Astrocyte (in vitro differentiated cells and primary cell): ENCODE measurements around the gene PACSIN3. TPM values are rescaled to one million over a fixed set of nuclear protein-coding genes. Genes with fewer than 3 reads are reported as not detected.
A peak's percentile ranks its signal among the peaks of the same experiment; 100 is the strongest.

Experiments
- DNase-seq: peaks from one replicate; pipeline ENCODE4 v3.0.0-alpha.2; 2010; ENCODE audit warnings: low read depth
- FAIRE-seq: peaks from 2 replicates; lab custom pipeline; 2011; peaks lifted over from hg19 to GRCh38; lab: Jason Lieb, UNC
- H2AFZ ChIP-seq: 2 replicates; pipeline ENCODE4 v1.6.0; 2012; ENCODE audit warnings: low read depth, low read length, inconsistent platforms
- H3K27ac ChIP-seq: 2 replicates; pipeline ENCODE4 v1.5.1; 2011; ENCODE audit warnings: low read depth, low read length, inconsistent platforms
- H3K27me3 ChIP-seq: 2 replicates; pipeline ENCODE4 v1.6.0; 2011; ENCODE audit warnings: low read length, inconsistent platforms; ENCODE audit not compliant: insufficient read depth
- H3K36me3 ChIP-seq: 2 replicates; pipeline ENCODE4 v1.5.1; 2011; ENCODE audit warnings: low read length, inconsistent platforms; ENCODE audit not compliant: insufficient read depth
- H3K4me1 ChIP-seq: 2 replicates; pipeline ENCODE4 v1.5.1; 2011; ENCODE audit warnings: low read length, inconsistent platforms; ENCODE audit not compliant: insufficient read depth
- H3K4me2 ChIP-seq: 2 replicates; pipeline ENCODE4 v1.6.0; 2012; ENCODE audit warnings: low read length, inconsistent platforms
- H3K4me3 ChIP-seq: 2 replicates; pipeline ENCODE4 v1.5.1; 2011; ENCODE audit warnings: low read depth, mild to moderate bottlenecking, low read length, inconsistent platforms; ENCODE audit not compliant: insufficient read depth
- H3K79me2 ChIP-seq: 2 replicates; pipeline ENCODE4 v1.6.0; 2012; ENCODE audit warnings: mild to moderate bottlenecking, low read length, inconsistent platforms; ENCODE audit not compliant: insufficient read depth
- H3K9ac ChIP-seq: 2 replicates; pipeline ENCODE4 v1.6.0; 2012; ENCODE audit warnings: mild to moderate bottlenecking, low read length, inconsistent platforms
- H3K9me3 ChIP-seq: 2 replicates; pipeline ENCODE4 v1.5.1; 2012; ENCODE audit warnings: low read depth, mild to moderate bottlenecking, low read length, inconsistent platforms; ENCODE audit not compliant: insufficient read depth
- H4K20me1 ChIP-seq: 2 replicates; pipeline ENCODE4 v1.6.0; 2012; ENCODE audit warnings: low read length, inconsistent platforms; ENCODE audit not compliant: insufficient read depth
- H3K27ac Mint-ChIP-seq: one replicate; pipeline ENCODE4 v1.8.0; 2021; ENCODE audit warnings: mild to moderate bottlenecking, mixed read lengths; ENCODE audit not compliant: unreplicated experiment
- H3K27me3 Mint-ChIP-seq: one replicate; pipeline ENCODE4 v1.8.0; 2021; ENCODE audit warnings: low read depth, mixed read lengths; ENCODE audit not compliant: unreplicated experiment
- H3K36me3 Mint-ChIP-seq: one replicate; pipeline ENCODE4 v1.8.0; 2021; ENCODE audit warnings: low read depth, mixed read lengths; ENCODE audit not compliant: unreplicated experiment
- H3K4me1 Mint-ChIP-seq: one replicate; pipeline ENCODE4 v1.8.0; 2021; ENCODE audit warnings: low read depth, mixed read lengths; ENCODE audit not compliant: unreplicated experiment
- H3K4me3 Mint-ChIP-seq: one replicate; pipeline ENCODE4 v1.8.0; 2021; ENCODE audit warnings: mild to moderate bottlenecking, moderate library complexity, mixed read lengths; ENCODE audit not compliant: unreplicated experiment
- H3K9me3 Mint-ChIP-seq: one replicate; pipeline ENCODE4 v1.8.0; 2021; ENCODE audit warnings: mild to moderate bottlenecking, mixed read lengths; ENCODE audit not compliant: unreplicated experiment
- EZH2 ChIP-seq: IDR thresholded peaks from 2 replicates; pipeline ENCODE4 v1.6.1; 2012; ENCODE audit warnings: mild to moderate bottlenecking, low read length, inconsistent platforms; ENCODE audit not compliant: insufficient read depth
- total RNA-seq: library from RNA; stranded (reverse); gene quantifications from 2 replicates; pipeline ENCODE4 v1.2.1, GENCODE V29; 2021
- TF ChIP-seq, protein P1 (sequence below): IDR thresholded peaks from 2 replicates; pipeline ENCODE4 v1.5.1; 2011; ENCODE audit warnings: low read depth, mild to moderate bottlenecking, inconsistent platforms, low read length, moderate library complexity; ENCODE audit not compliant: insufficient read depth

Gene PACSIN3
- total RNA-seq, 1 donor from 2014 or later: 35.6 TPM

- Mint-ChIP-seq H3K4me1 (peaks cover 3% of the 10 kb centered on the region), H3K9me3 (no peaks in the 10 kb centered on the region), H3K27ac (no peak overlapping the region), H3K36me3 (peaks cover 10% of the 10 kb centered on the region), H3K27me3 (no peaks in the 10 kb centered on the region), H3K4me3 (no peak overlapping the region)
- Histone ChIP-seq H2AFZ (no peak overlapping the region), H3K27me3 (no peaks in the 10 kb centered on the region), H3K4me1 (peaks cover 18% of the 10 kb centered on the region), H3K9ac (no peak overlapping the region), H3K4me3 (no peak overlapping the region), H3K79me2 (peaks cover 43% of the 10 kb centered on the region), H3K36me3 (peaks cover 8% of the 10 kb centered on the region), H3K9me3 (no peaks in the 10 kb centered on the region), H3K4me2 (no peak overlapping the region), H3K27ac (no peak overlapping the region), H4K20me1 (peaks cover 15% of the 10 kb centered on the region)
- TF ChIP-seq, protein P1, sequence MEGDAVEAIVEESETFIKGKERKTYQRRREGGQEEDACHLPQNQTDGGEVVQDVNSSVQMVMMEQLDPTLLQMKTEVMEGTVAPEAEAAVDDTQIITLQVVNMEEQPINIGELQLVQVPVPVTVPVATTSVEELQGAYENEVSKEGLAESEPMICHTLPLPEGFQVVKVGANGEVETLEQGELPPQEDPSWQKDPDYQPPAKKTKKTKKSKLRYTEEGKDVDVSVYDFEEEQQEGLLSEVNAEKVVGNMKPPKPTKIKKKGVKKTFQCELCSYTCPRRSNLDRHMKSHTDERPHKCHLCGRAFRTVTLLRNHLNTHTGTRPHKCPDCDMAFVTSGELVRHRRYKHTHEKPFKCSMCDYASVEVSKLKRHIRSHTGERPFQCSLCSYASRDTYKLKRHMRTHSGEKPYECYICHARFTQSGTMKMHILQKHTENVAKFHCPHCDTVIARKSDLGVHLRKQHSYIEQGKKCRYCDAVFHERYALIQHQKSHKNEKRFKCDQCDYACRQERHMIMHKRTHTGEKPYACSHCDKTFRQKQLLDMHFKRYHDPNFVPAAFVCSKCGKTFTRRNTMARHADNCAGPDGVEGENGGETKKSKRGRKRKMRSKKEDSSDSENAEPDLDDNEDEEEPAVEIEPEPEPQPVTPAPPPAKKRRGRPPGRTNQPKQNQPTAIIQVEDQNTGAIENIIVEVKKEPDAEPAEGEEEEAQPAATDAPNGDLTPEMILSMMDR: no peak
- no peak for TF ChIP-seq EZH2
- DNase-seq (no peak), FAIRE-seq (no peak)
Observed at GRCh38 chr11:47181271-47181670, 5.0 kb downstream of the PACSIN3 start.

DNA sequence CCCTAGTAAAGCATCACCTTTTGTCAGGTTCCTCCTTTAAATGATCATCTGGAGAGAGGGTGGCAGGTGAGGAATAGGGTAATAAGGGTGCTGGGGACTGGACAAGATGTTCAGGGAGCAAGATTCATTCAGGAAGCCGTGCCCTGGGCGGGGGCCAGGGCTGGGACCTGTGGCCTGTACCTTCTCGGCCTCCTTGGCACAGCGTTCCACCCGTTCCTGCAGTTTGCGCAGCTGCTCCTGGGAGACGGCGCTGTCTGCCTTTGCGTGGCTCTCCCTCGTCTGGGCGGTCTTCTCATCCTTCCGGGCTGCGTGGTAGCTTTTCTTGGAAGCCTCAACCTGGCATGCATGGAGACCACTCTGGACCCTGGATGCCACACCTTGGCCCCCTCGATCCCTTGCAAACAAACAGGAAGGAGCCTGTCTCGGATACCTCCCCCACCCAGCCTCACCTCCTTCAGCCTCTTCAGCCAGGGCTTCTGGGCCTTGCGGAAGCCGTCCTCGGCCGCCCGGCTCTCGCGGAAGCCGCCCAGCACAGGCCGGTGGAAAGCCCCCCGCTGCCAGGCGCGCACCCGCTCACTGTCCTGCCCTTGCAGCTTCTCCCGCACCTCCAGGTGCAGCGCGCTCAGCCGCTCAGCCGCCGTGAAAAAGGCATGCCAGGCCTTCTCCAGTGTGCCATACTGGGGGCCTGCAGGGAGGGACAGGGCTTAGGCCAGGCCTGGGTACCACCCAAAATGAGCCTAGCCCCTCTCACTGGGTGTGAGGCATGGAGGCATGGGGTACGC is 6.0 kb downstream of the PACSIN3 start:
- Histone ChIP-seq H3K4me3 (no peak overlapping the region), H3K79me2 (peaks cover 45% of the 10 kb centered on the region), H2AFZ (no peak overlapping the region), H3K27ac (no peak overlapping the region), H4K20me1 (peaks cover 25% of the 10 kb centered on the region), H3K36me3 (peaks cover 8% of the 10 kb centered on the region), H3K4me1 (peaks cover 26% of the 10 kb centered on the region), H3K27me3 (no peaks in the 10 kb centered on the region), H3K4me2 (no peak overlapping the region), H3K9ac (no peak overlapping the region), H3K9me3 (no peaks in the 10 kb centered on the region)
- DNase-seq: no peak
- Mint-ChIP-seq H3K4me3 (no peak overlapping the region), H3K27ac (no peak overlapping the region), H3K36me3 (peaks cover 10% of the 10 kb centered on the region), H3K9me3 (no peaks in the 10 kb centered on the region), H3K27me3 (no peaks in the 10 kb centered on the region), H3K4me1 (peaks cover 10% of the 10 kb centered on the region)
- no peak for TF ChIP-seq EZH2
- TF ChIP-seq, protein P1: no peak
- FAIRE-seq: no peak

- no peaks in the 10 kb centered on the region for H3K27me3 ChIP-seq
- H3K4me1 ChIP-seq: peaks cover 21% of the 10 kb centered on the region
- H3K9ac ChIP-seq: no peak overlapping the region
- FAIRE-seq: no peak
- H3K4me3 ChIP-seq: no peak overlapping the region
- H3K4me2 ChIP-seq: no peak overlapping the region
- peaks cover 10% of the 10 kb centered on the region for H3K36me3 ChIP-seq
- no peak for DNase-seq
- H2AFZ ChIP-seq: no peak overlapping the region
- H3K27ac Mint-ChIP-seq: no peak overlapping the region
- H3K79me2 ChIP-seq: peaks cover 45% of the 10 kb centered on the region
- no peak overlapping the region for H3K4me3 Mint-ChIP-seq
- H3K9me3 ChIP-seq: no peaks in the 10 kb centered on the region
- no peaks in the 10 kb centered on the region for H3K27me3 Mint-ChIP-seq
- no peaks in the 10 kb centered on the region for H3K9me3 Mint-ChIP-seq
- H3K4me1 Mint-ChIP-seq: peaks cover 10% of the 10 kb centered on the region
- no peak overlapping the region for H3K27ac ChIP-seq
- TF ChIP-seq, protein P1: peak; percentile 62
- no peak for TF ChIP-seq EZH2
- peaks cover 10% of the 10 kb centered on the region for H3K36me3 Mint-ChIP-seq
- H4K20me1 ChIP-seq: peaks cover 29% of the 10 kb centered on the region
Observed at GRCh38 chr11:47179655-47179991, 6.6 kb downstream of the PACSIN3 start.
